ENCODE results near the gene SOX6.

The SOX6 gene

DNA sequence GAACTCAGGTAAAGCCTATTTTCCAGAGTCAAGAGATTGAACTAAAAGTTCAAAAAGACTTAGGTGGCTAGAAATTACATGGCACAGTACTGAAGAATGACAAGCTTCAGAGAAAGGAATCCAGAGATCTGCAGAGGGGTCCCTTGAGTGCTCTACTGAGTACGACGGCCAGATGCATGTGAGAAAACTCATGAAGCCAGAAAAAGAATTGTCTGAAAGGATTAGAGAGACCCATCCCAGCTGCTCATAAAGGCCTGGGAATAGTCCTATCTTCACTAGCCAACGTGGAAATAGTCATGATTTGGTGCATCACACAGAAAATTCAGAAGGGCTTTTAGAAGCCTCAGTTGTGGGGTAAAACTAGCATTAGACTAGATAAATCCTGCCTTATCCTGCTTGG, 91.3 kb downstream of the SOX6 start:
- no peak for DNase-seq

- DNase-seq = no peak
These were observed 93.7 kb downstream of the SOX6 start for GRCh38 chr11:16262645-16262955.

DNA sequence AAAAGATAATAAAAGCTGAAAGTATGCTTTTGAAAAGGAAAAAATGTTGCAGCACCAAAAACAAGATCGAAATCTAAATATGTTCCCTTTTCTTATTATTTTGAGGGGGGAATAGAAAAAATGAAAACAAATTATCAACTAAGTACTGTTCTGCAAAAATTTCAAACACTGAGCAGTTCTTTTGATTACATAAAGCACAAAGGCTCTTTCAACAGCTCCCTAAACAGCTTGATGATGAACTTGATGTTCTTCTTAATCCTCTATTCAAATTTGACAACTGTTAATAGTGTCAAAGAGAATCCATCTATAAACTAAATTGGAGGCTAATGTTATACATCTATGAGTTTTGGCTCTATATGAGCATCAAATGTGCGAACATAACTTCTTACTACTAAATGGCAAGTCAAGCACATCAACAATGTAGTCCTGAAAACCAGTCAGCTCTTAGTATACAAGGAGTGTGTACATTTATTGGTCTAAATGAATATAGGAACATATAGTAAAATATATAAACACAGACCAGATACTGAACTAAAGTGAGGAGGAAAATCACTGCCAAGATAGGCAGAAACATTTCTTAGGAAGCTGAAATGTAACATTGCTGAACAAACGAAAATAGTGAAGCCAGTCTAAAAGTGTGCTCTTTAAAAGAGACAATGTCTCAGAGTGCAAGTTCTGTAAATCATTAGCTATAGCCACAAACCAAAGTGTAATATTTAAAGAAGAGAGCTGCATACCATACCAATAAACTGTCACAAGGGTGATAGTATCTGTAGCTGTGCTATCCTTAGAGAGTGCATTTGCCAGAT, 94.3 kb downstream of the SOX6 start:
- no peak for DNase-seq

GRCh38 chr11:16252373-16252772, 104.0 kb downstream of the SOX6 start:
- DNase-seq = no peak

DNA sequence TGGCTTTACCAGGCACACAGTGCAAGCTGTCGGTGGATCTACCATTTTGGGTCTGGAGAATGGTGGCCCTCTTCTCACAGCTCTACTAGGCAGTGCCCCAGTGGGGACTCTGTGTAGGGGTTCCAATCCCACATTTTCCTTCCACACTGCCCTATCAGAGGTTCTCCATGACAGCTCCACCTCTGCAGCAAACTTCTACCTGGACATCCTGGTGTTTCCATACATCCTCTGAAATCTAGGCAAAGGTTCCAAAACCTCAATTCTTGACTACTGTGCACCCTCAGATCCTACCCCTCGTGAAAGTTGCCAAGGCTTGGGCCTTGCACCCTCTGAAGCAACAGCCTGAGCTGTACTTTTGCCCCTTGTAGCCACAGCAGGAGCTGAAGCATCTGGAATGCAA, 108.1 kb downstream of the SOX6 start:
- DNase-seq = no peak

DNA sequence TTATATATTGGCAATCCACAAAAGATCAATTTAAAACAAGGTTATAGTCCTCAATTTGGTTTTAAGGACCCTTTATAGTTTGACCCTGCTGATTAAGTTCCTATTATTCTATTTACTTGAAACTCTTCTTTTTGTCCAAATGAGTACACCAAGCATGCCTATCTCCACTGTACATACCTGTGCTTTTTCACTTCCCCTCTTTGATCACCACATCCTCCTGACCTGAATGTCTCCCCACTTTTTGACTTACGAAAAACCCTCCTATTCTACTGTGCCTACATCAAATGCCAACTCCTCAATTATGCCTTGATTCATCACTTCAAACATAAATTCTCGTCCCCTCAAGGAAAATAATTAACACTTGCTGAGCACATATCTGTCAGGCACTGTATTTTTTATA, 113.5 kb downstream of the SOX6 start:
- no peak for DNase-seq

- DNase-seq = no peak
These were observed 115.7 kb downstream of the SOX6 start for GRCh38 chr11:16240687-16241086.

- DNase-seq = peak; percentile 24
These were observed 116.9 kb downstream of the SOX6 start for GRCh38 chr11:16239141-16240105.

DNA sequence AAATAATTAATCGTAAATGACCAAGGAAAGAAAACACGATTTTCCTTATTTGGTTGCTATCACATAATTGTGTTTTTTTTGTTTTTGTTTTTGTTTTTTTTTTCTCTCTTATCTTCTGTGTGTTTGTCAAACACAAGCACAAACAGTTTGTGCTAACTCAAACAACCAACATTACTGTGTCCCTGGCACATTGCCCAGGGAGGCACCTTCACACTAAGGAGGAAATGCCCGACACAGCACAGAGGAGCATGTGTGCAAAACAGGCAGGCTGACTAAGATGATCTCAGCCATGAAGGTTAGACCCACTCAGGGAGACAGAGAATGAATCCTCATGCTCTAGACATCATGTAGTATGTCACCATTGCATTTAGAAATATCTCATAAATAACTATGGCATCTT, 130.1 kb downstream of the SOX6 start:
- DNase-seq = no peak

GRCh38 chr11:16225623-16226022, 130.7 kb downstream of the SOX6 start:
- no peak for DNase-seq

DNA sequence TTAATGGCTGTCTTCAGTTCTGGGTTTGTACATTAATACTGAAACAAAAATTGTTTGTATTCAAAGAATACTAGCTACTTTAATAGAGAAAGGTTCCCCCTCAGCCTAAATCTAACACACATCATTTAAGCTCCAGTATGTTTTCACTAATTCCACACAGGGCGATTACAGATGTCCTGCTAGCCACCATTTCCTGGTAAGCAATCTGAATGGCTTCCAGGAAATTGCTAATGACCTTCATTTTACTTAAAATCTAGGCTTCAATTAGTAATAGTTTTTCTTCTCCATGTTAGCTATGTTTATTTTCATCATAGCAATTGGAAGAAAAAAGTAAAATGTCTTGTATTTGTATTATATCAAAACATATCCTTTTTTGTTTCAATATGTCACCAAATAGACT, 132.8 kb downstream of the SOX6 start:
- DNase-seq = no peak

DNA sequence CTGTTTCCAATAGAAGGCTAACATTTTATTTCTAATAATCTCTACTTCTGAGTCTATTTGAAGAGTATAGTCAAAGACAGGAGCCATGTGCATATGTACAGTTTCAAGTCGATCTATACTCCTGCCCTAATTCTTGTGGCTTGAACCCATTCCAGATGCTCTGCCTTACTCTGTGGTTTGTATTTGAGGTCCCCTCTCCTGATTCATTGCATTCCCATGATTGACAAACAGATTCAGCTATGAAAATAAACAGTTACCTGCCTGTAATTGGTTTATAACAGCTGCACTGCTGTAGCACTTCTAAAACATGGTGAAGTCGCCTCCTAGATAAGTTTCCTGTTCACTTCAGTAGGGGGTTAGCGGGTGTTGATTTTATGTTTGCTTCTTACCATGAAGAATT, 138.7 kb downstream of the SOX6 start:
- DNase-seq = no peak

- no peak for DNase-seq
These were observed 139.5 kb downstream of the SOX6 start for GRCh38 chr11:16216831-16217230.

DNA sequence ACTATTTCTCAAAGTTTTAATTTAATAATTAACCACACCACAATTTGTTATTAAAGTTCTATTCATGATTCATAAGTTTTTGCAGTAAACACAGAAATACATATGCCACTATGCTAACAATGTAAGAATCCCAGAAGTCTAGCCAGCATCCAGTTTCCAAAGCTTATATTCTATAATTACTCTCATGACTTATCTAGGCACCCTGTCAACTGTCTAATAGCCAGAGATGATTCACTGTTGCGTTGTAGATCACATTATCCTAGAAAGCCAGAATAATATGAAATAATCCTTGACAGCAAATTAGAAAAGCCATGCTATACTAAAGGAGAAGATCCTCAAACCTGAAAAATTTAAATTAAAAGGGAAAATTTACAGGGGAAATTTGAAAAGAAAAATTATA, 141.0 kb downstream of the SOX6 start:
- DNase-seq = no peak

DNA sequence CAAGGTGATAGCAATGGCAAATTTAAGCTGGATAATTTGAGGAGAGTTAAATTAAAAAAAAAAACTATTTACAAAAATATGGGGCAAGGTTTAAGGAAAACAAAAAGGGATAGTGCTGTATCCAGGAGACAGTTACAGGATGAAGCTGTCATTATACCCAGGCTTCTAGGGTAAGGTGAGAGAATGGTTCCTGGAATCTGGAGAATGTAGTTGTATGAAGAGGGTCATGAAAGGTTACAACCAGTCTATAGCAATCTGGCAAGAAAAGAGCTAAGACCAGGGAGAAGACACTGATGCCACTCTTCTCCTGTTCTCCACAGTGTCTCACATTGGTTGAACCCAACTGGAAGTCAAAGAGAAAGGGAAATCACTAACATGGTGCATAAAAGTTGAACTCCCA, 144.9 kb downstream of the SOX6 start:
- no peak for DNase-seq

DNA sequence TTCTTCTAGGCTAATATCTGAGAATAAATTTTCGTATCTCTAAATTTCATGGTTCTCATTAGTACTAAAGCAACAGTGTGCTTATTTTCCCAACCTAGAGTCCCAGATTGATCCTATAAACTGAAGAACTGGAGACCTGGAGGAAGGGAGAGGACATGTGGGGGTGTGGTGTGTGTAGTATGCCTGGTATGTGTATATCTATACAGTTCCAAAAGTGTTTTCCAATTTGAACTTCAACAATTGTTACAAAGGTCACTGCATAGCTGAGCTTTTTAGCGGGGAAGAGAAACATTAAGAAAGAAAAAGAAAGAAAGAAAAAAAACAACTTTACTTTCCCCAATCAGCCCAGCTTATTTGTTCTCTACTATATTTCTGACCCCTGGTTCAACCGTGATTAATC, 152.1 kb downstream of the SOX6 start:
- no peak for DNase-seq

- peak; percentile 29 for DNase-seq
These were observed 160.7 kb downstream of the SOX6 start for GRCh38 chr11:16195651-16196050.

DNA sequence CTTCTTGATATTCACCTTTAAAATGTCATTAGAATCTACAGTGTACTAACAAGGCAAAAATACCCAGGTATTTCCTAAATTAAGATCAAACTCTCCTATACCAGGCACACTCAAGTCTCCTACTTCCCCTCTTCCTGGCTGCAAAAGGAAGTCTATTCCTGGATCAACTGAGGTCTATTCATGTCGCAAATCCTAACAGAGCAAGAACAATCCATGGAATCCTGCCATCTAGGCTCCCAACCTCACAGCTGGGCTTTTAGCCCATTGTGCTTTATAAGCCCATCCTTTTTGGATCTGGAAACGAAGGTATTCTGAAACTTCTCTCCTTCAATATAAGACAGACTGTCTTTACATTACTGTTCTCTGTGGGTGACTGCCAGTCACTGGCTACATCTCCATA, 161.8 kb downstream of the SOX6 start:
- peak; percentile 28 for DNase-seq

- DNase-seq = no peak
These were observed 162.4 kb downstream of the SOX6 start for GRCh38 chr11:16193897-16194381.

DNA sequence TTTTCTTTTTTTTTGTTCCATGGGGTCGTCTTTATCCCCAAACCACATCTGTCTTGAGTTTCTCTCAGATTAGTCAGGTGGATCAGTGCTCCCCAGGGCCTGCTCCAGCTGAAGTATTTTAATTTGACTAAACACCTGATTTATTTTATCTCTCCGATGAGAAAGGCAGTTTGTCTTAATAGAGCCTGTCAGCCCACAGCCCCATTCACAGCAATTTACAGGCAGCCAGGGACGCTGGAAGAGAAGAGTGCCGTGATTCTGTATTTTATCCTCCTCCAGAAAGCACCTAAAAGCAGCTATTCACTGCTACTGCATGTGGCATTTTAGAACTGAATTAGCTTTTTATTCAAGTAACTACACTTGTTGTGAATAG, 164.5 kb downstream of the SOX6 start:
- DNase-seq = no peak

DNA sequence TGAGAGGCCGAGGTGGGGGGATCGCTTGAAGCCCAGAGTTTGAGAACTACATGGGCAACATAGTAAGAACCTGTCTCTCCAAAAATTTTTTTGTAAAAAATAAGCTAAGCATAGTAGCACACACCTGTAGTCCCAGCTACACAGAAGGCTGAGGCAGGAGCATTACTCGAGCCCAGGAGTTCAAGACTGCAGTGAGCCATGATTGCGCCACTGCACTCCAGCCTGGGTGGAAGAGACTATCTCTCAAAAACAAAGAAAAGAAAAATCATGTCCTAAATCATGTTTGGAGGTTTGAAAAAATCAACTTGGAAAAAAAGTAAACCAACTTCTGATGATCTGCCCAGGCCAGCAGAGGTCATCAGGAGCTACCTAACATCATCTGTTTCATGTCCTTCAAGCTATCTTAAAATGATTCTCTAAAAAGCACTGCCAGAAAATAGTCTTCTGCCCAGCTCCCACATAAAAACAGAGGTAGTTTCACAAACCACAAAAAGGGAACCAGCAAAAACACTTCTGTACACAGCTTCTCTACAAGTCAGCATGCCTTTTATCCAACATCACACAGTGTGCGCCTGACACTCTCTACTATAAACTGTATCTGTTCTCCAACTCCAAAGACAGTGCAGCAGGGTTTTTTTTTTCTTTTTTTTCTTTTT, 165.0 kb downstream of the SOX6 start:
- no peak for DNase-seq

DNA sequence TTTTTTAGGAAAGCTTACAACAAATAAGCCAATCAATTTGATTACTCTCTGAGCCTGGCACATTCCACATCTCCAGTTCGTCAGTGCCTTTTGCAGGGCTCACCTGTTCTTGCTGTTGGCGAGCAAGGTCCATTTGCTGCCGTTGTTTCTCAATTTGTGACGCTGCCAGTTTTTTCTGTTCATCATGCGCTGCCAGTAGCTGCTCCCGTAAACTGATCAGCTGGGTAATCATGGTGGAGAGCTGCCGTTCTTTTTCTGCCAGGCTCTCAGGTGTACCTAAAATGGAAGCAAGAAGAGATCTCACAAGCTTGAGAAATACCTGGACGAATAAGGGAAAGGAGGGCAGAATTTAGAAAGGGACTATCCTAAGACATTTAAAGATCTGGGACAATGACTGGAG, 169.7 kb downstream of the SOX6 start:
- DNase-seq = no peak

- no peak for DNase-seq
These were observed 171.3 kb downstream of the SOX6 start for GRCh38 chr11:16185042-16185441.

DNA sequence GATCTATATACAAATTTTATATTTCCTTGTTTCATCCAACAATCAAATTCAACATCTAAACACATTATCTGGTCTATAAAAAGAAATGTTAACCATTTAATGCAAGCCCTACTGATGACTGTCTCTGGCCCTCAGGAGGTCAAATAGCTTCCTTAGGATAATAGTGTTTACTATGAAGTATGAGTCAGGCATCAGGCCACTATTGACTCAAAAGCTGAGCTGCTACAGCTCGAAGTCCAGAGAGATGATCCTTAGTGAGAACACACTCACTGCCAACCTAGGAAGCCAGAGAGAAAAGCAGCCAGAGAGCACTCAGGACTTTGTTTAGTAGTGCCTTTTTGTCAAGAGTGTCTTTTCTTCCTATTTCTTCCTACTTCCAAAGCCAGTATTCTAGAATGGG, 171.8 kb downstream of the SOX6 start:
- no peak for DNase-seq
